Stimulated activated CD4-positive, alpha-beta T cell treated with anti-CD3 and anti-CD28 coated beads, TNF-alpha, amount 100 ng/mL, for 4 hours (primary cell): Measurements from ENCODE around the gene TET1.
"Not testable (repeated sequence)": the region's sequence is repeated elsewhere in the genome, so short reads cannot be mapped to it uniquely, and the experiment has no call there.

Source experiments
- DNase-seq, 3 experiments: peaks; one replicate each; pipeline ENCODE4 v3.0.0-alpha.2; 2020; ENCODE audit warnings: low read depth in 3 of 3

The TET1 gene

GRCh38 chr10:68564712-68565111 lies 4.6 kb downstream of the TET1 start:
- no peak for DNase-seq

- DNase-seq: no peak
Measured at GRCh38 chr10:68565658-68566057, 5.5 kb downstream of the TET1 start.

GRCh38 chr10:68566351-68566750 lies 6.2 kb downstream of the TET1 start:
- no peak for DNase-seq

GRCh38 chr10:68566955-68567354 lies 6.8 kb downstream of the TET1 start:
- no peak for DNase-seq

GRCh38 chr10:68572151-68572550 lies 12.0 kb downstream of the TET1 start:
- DNase-seq: no peak

- DNase-seq: no peak
Measured at GRCh38 chr10:68574051-68574450, 13.9 kb downstream of the TET1 start.

GRCh38 chr10:68576118-68576517 lies 16.0 kb downstream of the TET1 start:
- no peak for DNase-seq

GRCh38 chr10:68578974-68579373 lies 18.8 kb downstream of the TET1 start:
- DNase-seq: no peak

- not testable (repeated sequence) for DNase-seq
Measured at GRCh38 chr10:68584187-68584586, 24.1 kb downstream of the TET1 start.

- DNase-seq: no peak
Measured at GRCh38 chr10:68586606-68587305, 26.6 kb downstream of the TET1 start.

GRCh38 chr10:68594405-68594804 lies 34.3 kb downstream of the TET1 start:
- DNase-seq: no peak

- no peak for DNase-seq
Measured at GRCh38 chr10:68595513-68595912, 35.4 kb downstream of the TET1 start.

GRCh38 chr10:68597407-68597806 lies 37.3 kb downstream of the TET1 start:
- DNase-seq: no peak

GRCh38 chr10:68598978-68599770 lies 39.0 kb downstream of the TET1 start:
- DNase-seq: no peak

- DNase-seq: no peak
Measured at GRCh38 chr10:68599771-68600040, 39.6 kb downstream of the TET1 start.

- DNase-seq: peak in 1 of 3 experiments; percentile 12
Measured at GRCh38 chr10:68600041-68600778, 40.1 kb downstream of the TET1 start.

- no peak for DNase-seq
Measured at GRCh38 chr10:68601501-68602265, 41.5 kb downstream of the TET1 start.

- DNase-seq: no peak
Measured at GRCh38 chr10:68602434-68602833, 42.3 kb downstream of the TET1 start.

- no peak for DNase-seq
Measured at GRCh38 chr10:68603766-68604165, 43.6 kb downstream of the TET1 start.

- DNase-seq: no peak
Measured at GRCh38 chr10:68604441-68604840, 44.3 kb downstream of the TET1 start.

GRCh38 chr10:68606918-68607317 lies 46.8 kb downstream of the TET1 start:
- no peak for DNase-seq

GRCh38 chr10:68610023-68610422 lies 49.9 kb downstream of the TET1 start:
- DNase-seq: not testable (repeated sequence)
